NCI-H1436 treated with DMSO at 0.1 percent for 48 hours (cell line): ENCODE data around the gene TPM4.

Source experiments
- DNase-seq: peaks from one replicate; lab custom pipeline; 2025; lab: John Stamatoyannopoulos, UW

TPM4 gene

DNA sequence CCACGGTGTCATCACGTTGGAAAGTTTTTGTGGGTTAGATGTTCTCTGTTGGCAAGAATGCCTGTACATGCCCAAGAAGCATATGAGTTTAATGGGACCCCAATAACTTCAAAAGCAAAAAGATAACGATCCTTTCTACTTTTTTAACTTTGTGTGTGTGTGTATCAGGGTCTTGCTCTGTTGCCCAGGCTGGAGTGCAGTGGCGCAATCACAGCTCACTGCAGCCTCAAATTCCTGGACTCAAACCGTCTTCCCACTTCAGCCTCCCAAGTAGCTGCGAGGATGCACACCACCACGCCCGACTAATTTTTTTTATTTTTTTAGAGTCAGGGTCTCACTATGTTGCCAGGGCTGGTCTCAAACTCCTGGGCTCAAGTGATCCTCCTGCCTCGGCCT is 34.3 kb upstream of the TPM4 start:
- no peak for DNase-seq

DNA sequence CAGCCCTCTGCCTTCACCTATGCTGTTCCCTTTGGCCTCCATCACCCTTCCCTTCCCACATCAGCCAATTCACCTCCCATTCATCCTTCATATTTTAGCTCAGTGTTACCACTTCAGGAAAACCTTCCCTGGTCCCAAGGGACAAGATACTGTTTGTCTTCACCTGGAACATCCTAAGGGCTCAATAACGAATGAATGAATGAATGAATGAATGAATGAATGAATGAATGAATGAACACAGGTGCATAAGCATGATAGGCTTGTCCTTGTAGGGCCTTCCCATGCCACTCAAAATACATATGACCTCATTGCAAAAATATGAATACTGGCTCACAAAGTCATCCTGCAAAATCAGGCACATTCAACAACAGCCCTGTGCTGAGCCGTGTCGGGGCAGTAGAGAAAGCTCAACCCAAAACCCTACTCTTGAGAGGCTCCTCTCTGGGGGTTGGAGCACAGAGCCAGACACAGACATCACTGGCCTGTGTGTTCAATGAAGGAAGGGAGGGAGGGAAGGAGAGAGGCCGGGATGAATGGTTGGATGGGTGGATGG is 33.7 kb upstream of the TPM4 start:
- DNase-seq: no peak

GRCh38 chr19:16043156-16043757 is 33.0 kb upstream of the TPM4 start:
- DNase-seq: no peak

- DNase-seq: no peak
These were observed 31.5 kb upstream of the TPM4 start for GRCh38 chr19:16044746-16045145.

DNA sequence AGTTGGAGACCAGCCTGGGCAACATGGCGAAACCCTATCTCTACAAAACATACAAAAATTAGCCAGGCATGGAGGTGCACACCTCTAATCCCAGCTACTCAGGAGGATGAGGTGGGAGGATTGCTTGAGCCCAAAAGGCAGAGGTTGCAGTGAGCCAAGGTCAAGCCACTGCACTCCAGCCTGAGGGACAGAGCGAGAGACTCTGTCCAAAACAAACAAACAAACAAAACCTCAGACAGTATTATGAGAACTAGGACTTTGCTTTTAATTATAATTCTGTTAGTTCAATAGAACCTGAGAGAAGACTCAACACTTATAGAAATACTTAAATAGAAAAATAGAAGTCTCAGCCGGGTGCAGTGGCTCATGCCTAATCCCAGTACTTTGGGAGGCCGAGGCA is 31.1 kb upstream of the TPM4 start:
- DNase-seq: no peak

DNA sequence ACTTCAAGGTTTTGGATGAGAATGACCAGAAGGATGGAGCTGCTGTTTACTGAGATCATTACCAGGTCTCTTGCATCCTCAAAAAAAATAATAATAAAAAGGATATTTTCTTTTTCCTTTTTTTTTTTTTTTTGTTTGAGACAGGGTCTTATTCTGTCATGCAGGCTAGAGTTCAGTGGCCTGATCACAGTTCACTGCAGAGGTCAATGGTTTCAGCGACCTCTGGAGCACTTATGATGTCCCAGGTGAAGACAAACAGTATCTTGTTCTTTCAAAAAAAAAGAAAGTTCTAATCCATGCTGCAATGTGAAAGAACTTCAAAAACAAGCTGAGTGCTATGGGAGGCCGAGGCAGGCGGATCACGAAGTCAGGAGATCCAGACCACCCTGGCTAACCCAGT is 30.4 kb upstream of the TPM4 start:
- no peak for DNase-seq

DNA sequence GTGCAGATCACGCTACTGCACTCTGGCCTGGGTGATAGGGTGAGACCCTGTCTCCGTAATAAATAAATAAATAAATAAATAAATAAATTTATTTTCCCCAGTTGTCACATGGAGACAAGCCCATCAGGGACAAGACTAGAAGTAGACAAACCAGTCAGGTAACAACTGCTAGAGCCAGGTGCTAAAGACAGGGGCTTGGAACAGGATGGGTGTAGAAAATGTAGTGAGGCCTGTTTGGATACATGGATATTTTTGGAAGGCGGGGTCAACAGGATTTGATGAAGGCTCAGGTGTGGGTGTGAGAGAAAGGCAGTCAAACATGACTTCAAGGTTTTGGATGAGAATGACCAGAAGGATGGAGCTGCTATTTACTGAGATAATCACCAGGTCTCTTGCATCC is 27.7 kb upstream of the TPM4 start:
- DNase-seq: no peak

DNA sequence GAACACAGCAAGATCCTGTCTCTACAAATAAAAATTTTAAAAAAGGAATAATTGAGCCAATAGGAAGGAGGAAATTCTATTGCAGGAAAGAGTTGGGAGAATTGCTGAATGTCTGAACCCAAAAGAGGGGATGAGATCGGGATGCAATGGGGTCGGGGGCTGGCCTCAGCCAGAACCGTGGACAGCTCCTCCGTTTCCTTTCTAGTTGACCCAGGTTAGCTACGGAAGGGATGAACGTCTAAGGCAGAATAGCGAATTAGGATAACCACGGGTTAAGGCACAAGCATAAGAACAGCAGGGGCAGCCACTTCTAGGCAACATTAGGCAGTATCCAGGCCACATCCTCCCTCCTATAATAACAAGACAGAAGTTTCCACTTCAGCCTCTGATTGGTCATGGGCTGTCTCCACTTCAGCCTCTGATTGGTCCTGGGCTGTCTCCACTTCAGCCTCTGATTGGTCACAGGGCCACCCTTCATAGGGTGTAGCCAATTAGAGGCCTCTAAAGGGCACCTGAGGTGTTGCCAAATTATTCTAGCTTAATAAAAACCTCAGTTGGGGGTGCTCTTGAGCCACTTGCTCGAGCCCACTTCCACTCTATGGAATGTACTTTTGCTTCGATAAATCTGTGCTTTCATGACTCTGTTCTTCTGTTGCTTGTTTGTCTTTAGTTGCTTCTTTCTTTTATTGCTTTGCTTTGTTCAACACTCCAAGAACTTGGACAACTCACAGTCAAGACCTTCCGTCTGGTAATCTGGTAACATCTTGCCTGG is 24.9 kb upstream of the TPM4 start:
- no peak for DNase-seq

DNA sequence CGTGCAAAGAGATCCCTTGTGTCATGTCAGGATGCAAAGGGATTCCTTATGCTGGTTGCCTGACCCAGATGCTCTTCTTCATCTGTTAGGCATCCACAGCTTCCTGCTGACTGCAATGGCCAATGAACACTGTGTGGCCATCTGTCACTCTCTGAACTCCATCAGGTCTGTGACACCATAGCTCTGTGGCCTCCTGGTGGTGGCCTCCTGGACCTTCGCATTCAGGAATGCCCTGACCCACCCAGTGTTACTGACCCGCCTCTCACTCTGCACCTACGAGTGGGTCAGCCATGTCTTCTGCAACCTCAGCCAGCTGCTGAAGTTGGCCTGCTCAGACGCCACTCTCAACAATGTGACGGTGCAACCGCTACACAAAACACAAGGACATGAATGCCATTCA is 23.9 kb upstream of the TPM4 start:
- no peak for DNase-seq

- no peak for DNase-seq
These were observed 19.2 kb upstream of the TPM4 start for GRCh38 chr19:16057062-16057461.

DNA sequence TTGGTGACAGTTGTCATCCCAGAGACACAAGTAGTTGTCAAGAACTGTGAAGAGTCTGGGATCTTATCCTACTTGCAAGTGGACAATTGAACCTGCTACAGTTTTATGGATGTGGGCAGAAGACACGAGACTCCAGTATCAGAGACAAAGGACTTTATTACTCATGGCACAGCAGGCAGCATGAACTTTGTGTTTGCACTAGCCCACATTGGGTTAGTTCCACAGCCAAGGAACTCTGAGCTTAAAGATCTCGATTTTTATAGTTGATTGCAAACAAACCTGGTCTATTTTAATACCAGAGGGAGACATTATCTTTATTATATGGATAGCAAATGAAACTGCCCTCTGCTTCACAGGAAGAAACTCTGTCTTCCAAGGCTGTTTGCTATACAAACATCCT is 16.0 kb upstream of the TPM4 start:
- DNase-seq: no peak

- DNase-seq: no peak
These were observed 14.4 kb upstream of the TPM4 start for GRCh38 chr19:16061943-16062342.

DNA sequence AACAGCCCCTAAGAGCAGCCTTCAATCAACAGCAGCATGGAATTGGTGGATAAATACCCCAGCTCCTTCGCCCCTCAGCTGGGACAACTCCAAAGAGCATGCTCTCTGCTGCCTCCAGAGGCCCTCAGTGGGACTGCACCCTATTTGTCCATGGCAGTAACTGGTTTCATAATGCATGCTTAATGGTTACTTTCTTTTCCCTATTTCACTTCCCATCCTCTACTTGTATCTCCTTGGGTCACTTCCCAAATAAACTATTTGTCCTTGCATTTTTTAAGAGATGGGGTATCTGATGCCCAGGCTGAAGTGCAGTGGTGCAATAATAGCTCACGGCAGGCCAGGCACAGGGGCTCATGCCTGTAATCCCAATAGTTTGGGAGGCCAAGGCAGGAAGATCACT is 13.5 kb upstream of the TPM4 start:
- no peak for DNase-seq

GRCh38 chr19:16064209-16064889 is 11.9 kb upstream of the TPM4 start:
- DNase-seq: no peak

DNA sequence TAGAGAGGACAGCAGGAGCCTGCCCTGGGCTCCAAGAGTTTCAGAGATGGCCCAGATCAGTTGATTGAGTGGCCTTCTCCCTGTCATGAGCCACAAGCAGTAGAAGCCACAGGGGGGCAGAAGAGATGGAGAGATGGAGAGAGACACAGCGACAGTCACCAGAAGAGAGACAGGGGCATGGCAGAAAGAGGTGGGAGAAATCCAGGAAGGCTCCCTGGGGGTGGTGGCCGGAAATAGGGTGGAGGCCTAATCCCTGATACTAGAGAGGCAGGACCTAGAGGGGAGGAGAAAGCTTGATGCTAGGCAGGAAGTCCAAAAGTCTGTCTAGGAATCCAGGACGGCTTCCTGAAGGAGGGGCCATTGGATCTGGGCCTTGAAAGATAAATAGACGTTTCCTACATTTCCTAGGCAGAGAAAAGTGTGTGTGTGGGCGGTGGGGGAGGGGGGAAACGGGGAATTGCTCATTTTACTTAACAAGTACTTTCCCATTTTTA is 9.6 kb upstream of the TPM4 start:
- DNase-seq: no peak

DNA sequence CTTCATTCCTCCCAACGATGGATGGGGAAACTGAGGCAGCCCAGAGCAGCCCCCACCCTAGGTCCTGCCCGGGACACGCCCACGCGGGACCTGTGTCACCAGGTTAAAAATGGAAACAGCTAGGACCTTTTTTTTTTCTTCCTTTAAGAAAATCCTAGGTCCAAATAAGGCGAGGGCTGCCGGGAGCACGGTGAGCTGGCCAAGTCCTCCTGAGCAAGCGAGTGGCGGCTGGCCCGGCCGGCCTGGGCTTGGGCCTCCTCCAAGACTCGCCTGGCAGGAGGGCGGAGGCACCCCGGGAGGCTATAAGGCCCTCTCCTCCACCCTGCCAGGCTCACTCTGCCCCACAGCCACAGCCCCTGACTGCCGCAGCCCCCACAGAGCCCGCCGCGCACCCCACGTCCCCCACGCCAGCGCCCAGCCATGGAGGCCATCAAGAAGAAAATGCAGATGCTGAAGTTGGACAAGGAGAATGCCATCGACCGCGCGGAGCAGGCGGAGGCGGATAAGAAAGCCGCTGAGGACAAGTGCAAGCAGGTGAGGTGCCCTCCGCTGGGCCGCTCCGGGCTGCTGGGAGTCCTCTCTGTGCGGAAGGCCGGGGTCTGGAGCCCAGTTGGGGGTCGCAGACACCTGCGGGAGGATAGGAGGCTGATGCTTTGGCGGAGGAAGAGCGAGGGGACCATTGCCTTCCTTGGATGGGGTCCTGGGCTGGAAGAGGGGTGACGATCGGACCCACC is 8.9 kb upstream of the TPM4 start:
- DNase-seq: no peak

DNA sequence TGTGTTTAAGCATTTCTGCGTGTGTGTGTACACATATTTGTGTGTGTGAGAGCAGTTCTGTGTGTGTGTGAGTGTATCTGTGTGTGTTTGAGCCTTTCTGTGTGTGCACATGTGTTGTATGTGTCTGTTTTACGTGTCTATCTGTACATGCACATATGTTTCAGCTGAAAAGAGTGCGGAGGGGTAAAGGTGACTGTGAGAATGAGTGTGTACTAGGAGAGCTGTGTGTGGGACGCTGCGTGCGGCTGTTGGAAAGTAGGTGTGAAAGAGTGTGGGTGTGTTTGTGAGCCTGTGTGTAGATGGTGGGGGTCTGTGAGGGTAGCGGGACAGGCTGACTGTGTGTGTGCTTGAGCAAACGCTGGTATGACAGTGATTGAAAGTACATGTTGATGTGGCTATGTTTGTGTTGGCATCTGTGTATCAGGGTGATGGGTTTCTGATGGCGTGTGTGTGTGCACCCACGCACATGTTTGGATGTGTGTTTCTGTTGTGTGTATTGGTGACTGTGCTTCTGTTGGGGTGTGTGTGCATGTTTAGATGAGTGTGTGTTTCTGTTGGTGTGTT is 7.5 kb upstream of the TPM4 start:
- no peak for DNase-seq

- no peak for DNase-seq
These were observed 6.4 kb upstream of the TPM4 start for GRCh38 chr19:16069813-16070365.

- DNase-seq: no peak
These were observed 5.8 kb upstream of the TPM4 start for GRCh38 chr19:16070366-16070990.

DNA sequence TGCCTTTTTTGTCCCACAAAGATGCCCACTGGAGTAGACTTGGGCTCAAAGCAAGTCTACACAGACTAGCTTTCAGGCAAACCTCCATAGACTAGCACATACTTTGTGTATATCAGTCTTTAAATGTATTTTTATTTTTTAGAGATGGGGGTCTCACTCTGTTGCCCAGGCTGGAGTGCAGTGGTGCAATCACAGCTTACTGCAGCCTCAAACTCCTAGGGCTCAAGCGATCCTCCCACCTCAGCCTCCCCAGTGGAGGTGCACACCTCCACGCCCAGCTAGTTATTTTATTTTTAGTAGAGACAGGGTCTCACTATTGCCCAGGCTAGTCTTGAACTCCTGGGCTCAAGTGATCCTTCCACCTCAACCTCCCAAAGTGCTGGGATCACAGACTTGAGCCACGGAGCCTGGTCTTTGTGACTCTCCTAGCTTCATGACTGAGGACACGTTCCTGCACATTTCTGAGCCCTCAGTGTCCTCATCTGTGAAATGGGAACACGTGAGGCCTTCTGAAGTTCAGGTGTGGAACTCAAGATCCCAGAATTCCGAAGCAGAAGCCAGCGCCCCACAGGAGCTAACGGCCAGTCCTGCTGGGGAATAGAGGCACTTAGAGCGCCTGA is 5.1 kb upstream of the TPM4 start:
- DNase-seq: no peak

DNA sequence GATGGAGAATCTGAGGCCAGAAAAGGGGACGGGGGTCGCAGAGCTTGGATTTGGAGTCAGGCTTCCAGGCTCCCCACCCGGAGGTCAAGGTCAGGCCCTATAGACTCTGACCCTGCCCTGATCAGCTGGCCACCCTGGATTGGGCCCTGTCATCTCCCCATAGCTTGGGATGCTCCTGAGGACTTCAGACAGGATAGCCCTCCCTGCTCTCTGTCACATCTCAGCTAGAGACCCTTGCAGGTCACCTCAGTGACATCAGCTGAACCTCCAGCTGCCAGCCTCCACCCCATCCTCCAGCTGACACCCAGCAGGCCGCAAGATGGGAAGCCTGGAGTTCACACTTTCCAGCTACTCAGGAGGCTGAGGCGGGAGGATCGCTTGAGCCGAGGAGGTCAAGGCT is 2.8 kb upstream of the TPM4 start:
- no peak for DNase-seq
